MV-4-11 (cell line): ENCODE measurements around the gene SSBP4.
A peak's percentile ranks its signal among the peaks of the same experiment; 100 is the strongest.

Experiments used
- DNase-seq: peaks from one replicate; lab custom pipeline; 2025; lab: John Stamatoyannopoulos, UW

The SSBP4 gene

DNA sequence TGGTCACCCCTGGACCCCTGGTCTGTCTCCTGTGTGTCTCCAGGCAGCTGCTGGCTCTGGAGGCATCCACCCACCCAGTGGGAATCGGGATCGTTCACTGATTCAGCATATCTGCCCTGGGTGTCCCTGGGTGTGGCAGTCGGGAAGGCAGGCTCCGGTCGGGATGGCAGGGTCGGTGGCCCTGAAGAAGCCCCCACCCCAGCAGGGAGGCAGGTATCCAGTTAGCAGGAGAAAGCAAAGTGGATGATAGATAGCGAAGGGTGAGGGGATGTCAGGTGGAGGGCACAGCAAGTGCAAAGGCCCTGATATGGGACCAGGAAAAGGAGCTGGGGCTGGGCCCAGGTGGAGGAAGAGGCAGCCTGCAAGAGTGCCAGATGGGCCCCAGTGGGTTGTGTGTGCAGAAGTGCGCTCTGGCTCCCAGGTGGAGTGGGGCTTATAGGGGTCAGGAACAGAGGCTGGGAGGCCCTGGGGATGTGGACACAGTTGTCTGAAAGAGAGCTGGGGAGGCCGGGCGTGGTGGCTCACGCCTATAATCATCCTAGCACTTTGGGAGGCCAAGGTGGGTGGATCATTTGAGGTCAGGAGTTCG is 2.3 kb downstream of the SSBP4 start:
- DNase-seq = no peak

DNA sequence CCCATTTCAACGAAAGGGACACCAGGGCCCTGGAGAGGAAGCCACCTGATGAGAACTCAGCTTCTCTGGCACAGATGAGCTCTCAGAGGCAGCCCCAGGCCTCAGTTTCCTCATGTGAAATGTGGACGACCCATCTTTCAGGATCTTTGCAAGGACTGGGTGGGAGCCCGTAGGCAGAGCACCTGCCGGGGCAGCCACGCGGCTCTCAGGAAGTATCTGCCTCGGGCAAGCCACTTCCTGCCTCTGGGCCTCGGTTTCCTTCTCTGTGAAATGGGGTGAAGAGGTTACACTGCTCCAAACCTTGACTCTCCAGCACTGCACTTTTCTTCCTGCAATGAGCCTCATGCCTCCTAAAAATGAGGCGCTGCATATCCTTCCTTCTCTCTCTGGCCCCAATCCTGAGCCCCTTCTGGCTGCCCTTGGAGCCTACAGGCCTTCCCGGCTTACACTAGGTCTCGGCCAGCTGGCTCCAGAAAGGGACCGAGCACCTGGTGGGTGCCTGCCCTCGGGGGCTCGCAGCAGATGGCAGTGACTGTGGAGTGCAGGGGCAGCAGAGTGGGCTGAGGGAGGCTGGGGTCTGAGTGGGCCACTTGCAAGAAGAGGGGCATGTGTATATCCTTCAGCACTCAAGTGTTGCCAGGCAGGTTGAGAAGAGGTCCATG is 3.5 kb downstream of the SSBP4 start:
- DNase-seq = no peak

GRCh38 chr19:18423258-18424020 is 4.2 kb downstream of the SSBP4 start:
- DNase-seq = no peak

- no peak for DNase-seq
These were observed 5.1 kb downstream of the SSBP4 start for GRCh38 chr19:18424122-18424889.

GRCh38 chr19:18424890-18425514 is 5.8 kb downstream of the SSBP4 start:
- no peak for DNase-seq

DNA sequence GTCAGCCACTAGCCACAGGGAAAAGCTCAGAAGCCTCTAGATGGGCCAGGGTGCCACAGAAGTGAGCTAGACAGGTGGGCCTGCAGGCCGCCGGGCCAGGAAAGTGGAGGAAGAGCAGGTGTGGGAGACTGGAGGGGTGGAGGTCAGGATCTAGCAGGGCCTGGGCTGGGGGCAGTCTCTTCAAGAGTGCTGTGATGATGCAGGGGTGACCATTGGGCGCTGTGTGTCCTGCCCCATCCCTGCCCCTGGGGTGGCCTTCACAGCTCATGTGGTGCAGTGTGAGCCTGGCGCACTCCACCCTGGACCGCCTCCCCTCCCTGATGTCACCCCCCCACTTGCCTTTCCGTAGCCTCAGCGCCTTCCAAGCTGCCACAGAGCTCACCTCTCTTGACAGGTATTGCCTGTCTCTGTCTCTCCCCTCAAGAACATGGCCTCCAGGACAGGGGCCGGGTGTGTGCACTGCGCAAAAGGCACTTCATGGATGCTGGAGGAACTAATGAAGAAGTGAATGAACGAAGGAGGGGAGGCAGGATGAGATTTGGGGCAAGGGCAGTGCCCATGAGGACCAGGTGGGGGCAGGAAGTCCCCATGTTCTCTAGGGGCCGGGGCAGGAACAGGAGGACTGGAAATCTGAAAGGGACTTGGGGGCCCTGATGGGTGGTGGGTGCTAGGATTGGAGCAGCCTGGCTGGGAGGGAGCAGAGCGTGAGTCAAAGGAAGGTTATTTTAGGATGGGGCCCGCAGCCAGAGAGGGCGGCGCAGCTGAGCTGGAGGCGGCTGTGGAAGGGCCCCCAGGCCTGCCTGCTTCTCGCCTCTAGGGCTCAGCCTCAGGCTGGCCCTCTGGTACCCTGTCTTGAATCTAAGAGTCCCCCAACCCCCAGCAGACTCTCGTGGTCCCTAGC is 6.6 kb downstream of the SSBP4 start:
- peak; percentile 43 for DNase-seq

DNA sequence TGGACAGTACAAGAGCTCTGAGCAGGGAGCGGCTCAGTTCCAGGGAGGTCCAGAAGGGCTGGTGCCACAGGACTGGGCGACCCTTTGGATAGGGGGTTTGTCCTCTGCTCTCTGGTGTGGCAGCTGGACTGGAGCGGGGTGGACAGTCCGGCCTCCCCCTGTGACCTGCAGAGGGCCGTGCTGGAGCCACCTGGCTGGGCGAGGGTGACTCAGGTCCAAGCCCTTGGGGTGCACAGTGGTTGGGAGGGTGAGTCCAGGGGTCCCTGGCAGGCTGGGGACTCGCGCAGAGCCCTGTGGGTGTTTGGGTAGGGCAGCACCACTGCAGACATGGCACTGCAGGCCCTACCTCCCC is 7.2 kb downstream of the SSBP4 start:
- no peak for DNase-seq

GRCh38 chr19:18427080-18427742 is 8.0 kb downstream of the SSBP4 start:
- DNase-seq = no peak

- DNase-seq = no peak
These were observed 8.5 kb downstream of the SSBP4 start for GRCh38 chr19:18427743-18428113.

DNA sequence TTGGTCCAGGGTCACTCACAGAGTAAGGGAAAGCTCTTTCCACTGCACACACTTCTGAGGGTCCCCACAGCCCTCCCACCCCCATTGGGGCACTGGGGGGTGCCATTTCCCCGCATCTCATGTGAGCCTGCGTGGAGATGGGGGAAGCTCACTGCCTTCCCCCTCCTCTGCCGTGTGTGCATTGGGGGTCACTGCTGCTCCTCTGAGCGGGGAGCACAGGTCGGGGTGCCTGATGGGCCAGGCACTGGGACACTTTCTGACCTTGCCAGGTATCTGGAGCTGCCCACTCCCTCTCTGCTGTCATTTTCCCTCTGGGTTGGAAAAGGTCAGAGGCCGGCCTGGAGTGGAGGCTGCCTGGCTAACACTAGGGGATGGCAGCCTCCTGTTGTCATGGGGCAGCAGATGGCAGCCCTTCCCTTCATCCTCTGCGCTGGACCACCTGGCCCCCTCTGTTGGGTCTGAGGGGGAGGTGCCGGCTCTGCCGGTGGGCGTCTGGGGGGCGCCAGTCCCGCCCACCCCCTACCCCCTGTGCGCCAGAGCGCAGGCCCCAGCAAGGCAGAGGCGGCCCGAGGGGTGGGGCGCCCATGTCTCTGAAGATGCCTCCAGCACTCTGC is 9.1 kb downstream of the SSBP4 start:
- no peak for DNase-seq

- peak; percentile 80 for DNase-seq
These were observed 9.8 kb downstream of the SSBP4 start for GRCh38 chr19:18428787-18429674.

DNA sequence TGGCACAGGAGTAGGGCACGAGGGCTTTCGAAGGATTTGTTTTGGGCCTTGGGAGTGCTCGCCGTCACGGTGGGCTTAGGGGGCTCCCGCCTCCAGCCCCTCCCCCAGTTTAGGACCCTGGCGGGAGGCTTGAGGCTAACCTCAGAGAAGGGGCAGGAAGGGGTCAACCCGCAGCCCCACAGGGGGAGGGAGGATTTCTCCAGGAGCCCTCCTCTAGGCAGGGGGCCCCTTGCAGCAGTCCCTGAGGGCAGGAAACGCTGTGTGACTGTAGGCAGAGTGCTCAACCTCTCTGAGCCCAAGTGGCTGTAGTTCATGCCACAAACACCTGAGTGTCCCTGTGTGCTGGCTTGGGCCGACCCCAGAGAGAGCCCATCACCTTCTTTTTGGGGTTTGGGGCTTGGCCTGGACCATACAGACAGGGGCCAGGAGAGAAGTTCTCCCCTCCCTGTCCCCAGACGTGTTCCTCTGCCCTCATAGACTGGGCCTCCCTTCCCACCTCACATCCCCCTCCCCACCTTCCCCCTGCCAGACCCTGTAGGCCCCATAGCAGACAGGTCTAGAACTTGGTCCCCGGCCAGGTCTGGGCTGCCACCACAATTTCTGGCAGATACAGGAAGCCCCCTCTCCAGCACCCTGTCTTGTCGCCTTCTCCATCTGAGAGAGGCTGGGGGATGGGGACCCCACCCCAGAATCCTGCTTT is 10.7 kb downstream of the SSBP4 start:
- DNase-seq = no peak

GRCh38 chr19:18430417-18431144 is 11.4 kb downstream of the SSBP4 start:
- DNase-seq = no peak

DNA sequence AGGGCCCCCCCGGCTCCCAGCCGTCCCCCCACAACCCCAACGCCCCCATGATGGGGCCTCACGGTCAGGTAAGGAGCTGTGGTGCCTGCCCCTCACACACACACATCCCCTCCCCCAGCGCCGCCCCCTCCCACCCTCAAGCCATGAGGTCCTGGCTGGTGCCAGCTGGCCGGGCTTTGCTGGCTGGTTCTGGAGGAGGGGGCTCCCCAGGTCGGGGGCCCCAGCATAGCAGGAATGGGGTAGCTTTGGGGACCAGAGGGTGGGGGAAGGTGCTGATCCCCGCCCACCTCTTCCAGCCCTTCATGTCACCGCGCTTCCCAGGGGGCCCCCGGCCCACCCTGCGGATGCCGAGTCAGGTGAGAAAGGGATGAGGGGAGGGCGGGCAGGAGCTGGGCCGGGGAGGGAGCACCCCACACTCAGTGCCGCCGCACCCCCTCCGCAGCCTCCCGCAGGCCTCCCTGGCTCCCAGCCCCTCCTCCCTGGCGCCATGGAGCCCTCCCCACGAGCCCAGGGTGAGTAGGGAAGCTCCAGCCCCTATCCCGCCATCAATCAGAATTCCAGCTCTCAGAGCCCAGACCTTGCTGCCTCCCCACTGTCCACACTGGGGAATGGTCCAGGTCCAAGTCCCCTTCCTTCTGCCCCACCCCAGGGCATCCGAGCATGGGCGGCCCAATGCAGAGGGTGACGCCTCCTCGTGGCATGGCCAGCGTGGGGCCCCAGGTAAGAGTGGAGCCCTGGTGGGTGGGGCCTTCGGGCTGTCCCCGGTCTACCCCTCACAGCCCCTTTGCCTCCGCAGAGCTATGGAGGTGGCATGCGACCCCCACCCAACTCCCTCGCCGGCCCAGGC is 12.4 kb downstream of the SSBP4 start:
- no peak for DNase-seq

GRCh38 chr19:18432275-18433014 is 13.2 kb downstream of the SSBP4 start:
- no peak for DNase-seq

DNA sequence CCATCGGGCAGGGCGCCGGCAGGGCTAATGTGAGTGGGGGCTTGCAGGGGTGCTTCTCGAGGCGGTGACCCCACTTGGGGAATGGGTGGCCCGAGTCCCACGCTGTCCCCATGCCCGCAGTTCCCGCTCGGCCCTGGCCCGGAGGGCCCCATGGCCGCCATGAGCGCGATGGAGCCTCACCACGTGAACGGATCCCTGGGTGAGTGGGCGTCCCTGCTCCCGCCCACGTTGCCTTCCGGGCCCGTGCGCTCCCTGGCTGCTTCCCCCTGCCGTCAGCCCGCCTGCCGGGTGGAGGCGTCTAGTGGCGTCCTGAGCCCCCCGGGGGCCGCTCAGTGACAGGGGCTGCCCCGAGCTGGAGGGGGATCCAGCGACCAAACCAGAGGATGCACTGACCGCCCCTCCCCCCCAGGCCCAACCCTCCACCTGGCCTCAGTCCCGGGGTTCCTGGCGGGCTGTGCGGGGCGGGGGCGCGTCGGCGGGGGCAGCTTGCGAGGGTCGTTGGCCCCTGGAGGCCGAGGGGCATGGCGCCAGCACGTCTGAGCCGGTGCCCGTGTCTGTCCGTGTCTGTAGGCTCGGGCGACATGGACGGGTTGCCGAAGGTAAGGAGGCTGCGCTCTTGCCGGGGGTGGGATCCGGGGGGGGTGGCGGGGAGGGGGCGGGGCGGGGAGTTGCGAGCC is 14.0 kb downstream of the SSBP4 start:
- DNase-seq = no peak
